Cardiac muscle cell (in vitro differentiated cells and primary cell): ENCODE measurements around the gene SYNJ2. TPM values are rescaled to one million over a fixed set of nuclear protein-coding genes. Genes with fewer than 3 reads are reported as not detected.

Experiments
- DNase-seq, 2 donors: peaks; one replicate each; pipeline versions ENCODE4 v3.0.0 to v3.0.0-alpha.2; 2010 to 2017; ENCODE audit warnings: low read depth in 1 of 2, low spot score in 1 of 2
- H3K27ac ChIP-seq: fragments of 200-600 bp; sonication (generic); 2 replicates; pipeline ENCODE4 v1.5.1; 2016
- H3K27me3 ChIP-seq: fragments of 200-600 bp; sonication (generic); 2 replicates; pipeline ENCODE4 v1.6.0; 2016; ENCODE audit warnings: control low read depth
- H3K36me3 ChIP-seq: fragments of 200-600 bp; sonication (generic); 2 replicates; pipeline ENCODE4 v1.5.1; 2016; ENCODE audit warnings: control low read depth
- H3K4me1 ChIP-seq: fragments of 200-600 bp; sonication (generic); 2 replicates; pipeline ENCODE4 v1.8.1; 2017; ENCODE audit warnings: low read depth, mild to moderate bottlenecking, mixed run types
- H3K4me3 ChIP-seq: fragments of 200-600 bp; sonication (generic); 2 replicates; pipeline ENCODE4 v1.5.1; 2016; ENCODE audit warnings: mild to moderate bottlenecking
- H3K9me3 ChIP-seq: fragments of 200-600 bp; sonication (generic); 2 replicates; pipeline ENCODE4 v1.5.1; 2017; ENCODE audit warnings: low read depth, mild to moderate bottlenecking, control low read depth
- polyA plus RNA-seq: library from polyadenylated mRNA; unstranded; fragments of >200 nt; fragmentation: Nextera tagmentation; extraction: Ambion mirVana; gene quantifications from 2 replicates; pipeline ENCODE4 v1.2.1, GENCODE V29; 2016
- total RNA-seq: library from RNA; depleted of rRNA; stranded (reverse); fragments of >200 nt; gene quantifications from 2 replicates; pipeline ENCODE4 v1.2.3, GENCODE V29; 2016
- TF ChIP-seq, protein P1 (sequence below): IDR thresholded peaks from 2 replicates; pipeline ENCODE4 v1.5.1; 2012; ENCODE audit warnings: low read depth, mild to moderate bottlenecking, low read length

SYNJ2 gene
- total and polyA plus RNA-seq, 2 experiments from 2014 or later = 2.1 to 2.9 TPM

DNA sequence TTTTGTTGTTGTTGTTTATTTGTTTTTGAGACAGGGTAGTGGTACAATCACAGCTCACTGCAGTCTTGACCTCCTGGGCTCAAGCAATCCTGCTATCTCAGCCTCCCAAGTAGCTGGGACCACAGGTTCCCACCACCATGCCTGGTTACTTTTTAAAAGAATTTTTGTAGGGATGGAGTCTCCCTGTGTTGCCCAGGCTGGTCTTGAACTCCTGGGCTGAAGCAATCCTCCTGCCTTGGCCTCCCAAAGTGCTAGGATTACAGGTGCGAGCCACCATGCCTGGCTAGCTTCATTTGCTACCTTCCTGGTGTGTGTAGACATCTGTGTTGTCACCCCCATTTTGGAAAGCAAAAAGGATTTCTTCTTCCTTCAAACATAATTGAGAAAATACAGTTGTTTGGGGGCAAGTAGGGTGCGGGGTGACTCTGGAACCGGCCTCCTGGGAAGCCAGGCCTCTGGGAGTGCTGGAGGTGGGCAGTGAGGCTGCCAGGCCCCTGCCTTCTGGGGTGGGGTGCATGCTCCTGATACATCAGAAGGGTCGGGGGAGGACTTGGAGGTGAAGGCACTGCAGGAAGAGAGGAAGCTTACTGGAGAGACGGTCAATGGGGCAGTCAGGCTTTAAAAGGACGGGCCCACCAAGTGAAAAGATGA lies 28.4 kb downstream of the SYNJ2 start:
- TF ChIP-seq, protein P1, sequence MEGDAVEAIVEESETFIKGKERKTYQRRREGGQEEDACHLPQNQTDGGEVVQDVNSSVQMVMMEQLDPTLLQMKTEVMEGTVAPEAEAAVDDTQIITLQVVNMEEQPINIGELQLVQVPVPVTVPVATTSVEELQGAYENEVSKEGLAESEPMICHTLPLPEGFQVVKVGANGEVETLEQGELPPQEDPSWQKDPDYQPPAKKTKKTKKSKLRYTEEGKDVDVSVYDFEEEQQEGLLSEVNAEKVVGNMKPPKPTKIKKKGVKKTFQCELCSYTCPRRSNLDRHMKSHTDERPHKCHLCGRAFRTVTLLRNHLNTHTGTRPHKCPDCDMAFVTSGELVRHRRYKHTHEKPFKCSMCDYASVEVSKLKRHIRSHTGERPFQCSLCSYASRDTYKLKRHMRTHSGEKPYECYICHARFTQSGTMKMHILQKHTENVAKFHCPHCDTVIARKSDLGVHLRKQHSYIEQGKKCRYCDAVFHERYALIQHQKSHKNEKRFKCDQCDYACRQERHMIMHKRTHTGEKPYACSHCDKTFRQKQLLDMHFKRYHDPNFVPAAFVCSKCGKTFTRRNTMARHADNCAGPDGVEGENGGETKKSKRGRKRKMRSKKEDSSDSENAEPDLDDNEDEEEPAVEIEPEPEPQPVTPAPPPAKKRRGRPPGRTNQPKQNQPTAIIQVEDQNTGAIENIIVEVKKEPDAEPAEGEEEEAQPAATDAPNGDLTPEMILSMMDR = no peak
- Histone ChIP-seq H3K4me3 (no peak overlapping the region), H3K36me3 (no peaks in the 10 kb centered on the region), H3K4me1 (no peaks in the 10 kb centered on the region), H3K9me3 (no peaks in the 10 kb centered on the region), H3K27ac (no peak overlapping the region), H3K27me3 (no peaks in the 10 kb centered on the region)
- DNase-seq = no peak

DNA sequence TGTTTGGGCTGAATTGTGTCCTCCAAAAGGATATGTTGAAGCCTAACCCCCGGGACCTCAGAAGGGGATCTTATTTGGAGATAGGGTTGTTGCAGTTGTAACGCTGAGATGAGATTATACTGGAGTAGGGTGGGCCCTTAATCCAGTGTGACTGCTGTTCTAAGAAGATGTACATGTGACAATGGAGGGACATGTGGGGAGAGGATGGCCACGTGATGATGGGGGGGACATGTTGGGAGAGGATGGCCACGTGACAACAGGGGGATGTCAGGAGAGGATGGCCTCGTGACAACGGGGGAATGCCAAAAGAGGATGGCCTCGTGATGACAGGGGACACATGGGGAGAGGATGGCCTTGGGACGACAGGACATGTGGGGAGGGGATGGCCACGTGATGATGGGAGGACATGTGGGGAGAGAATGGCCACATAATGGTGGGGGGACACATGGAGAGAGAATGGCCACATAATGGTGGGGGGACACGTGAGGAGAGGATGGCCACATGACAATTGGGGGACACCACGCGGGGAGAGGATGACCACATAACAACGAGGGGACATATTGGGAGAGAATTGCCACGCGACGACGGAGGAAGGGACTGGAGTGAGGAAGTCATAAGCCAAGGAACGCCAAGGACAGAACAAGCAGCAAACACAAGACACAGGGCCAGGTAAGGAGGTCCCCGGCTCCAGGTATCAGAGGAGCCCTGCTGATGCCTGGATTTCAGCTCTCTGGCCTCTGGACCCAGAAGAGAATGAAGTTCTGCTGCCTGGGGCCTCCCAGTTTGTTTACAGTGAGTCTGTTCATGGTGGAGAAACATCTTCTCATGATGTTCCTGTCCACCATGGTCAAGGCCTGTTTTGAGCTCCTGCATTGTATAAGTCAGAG lies 29.2 kb downstream of the SYNJ2 start:
- H3K4me1 ChIP-seq = no peaks in the 10 kb centered on the region
- no peak for DNase-seq
- no peak overlapping the region for H3K4me3 ChIP-seq
- no peak overlapping the region for H3K27ac ChIP-seq
- no peaks in the 10 kb centered on the region for H3K27me3 ChIP-seq
- no peaks in the 10 kb centered on the region for H3K9me3 ChIP-seq
- H3K36me3 ChIP-seq = no peaks in the 10 kb centered on the region
- TF ChIP-seq, protein P1 = no peak

DNA sequence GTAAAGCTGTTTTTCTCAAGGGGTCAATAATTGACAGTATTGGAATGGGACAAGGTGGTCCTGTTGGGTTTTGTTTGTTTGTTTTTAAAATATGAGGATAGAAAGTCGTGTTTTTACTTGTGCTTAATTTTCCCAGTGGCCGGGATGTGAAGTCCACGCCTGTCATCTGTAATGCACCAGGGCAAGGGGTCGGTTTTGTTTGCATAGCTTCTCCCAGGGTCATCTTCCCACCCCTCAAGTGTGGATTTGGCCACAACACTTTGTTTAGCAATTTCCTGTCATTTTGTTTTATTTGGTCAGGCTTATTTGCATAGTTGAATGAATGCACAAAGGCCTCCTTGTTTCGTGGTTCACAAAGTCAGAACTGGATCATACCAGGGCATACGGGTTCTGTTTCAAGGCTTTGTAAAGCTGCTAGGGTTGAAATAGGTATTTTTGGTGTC lies 29.8 kb downstream of the SYNJ2 start:
- H3K4me1 ChIP-seq = no peaks in the 10 kb centered on the region
- TF ChIP-seq, protein P1 = no peak
- H3K27ac ChIP-seq = no peak overlapping the region
- H3K36me3 ChIP-seq = no peaks in the 10 kb centered on the region
- H3K27me3 ChIP-seq = no peaks in the 10 kb centered on the region
- H3K4me3 ChIP-seq = no peak overlapping the region
- no peaks in the 10 kb centered on the region for H3K9me3 ChIP-seq
- DNase-seq = peak in 1 of 2 donors; percentile 68

DNA sequence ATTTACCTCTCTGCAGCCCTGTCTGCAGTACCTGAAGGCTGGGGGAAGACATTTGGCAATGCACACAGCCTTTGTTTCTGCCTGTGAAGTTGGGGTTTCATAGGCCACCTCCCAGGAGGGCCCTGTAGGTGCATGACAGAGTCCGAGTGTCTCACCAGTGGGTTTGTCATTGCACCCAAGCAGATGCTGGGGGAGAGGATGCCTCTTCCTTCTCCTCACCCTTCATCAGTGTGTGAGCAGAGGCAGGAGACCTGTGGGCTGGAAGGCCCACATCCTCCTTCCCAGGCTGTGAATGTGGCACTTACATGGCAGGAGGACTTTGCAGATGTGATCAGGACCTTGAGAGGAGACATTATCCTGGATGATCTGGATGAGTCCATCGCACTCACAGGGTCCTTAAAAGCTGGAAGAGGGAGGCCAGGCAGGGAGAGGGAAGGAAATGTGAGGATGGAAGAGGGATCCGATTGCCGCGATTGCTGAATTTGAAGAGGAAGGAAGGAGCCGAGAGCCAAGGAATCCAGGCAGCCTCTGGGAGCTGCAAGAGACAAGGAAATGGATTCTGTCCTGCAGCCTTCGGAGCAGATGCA lies 30.4 kb downstream of the SYNJ2 start:
- H3K27ac ChIP-seq = no peak overlapping the region
- DNase-seq = no peak
- TF ChIP-seq, protein P1 = no peak
- no peaks in the 10 kb centered on the region for H3K9me3 ChIP-seq
- H3K4me3 ChIP-seq = no peak overlapping the region
- H3K27me3 ChIP-seq = no peaks in the 10 kb centered on the region
- no peaks in the 10 kb centered on the region for H3K36me3 ChIP-seq
- H3K4me1 ChIP-seq = no peaks in the 10 kb centered on the region

DNA sequence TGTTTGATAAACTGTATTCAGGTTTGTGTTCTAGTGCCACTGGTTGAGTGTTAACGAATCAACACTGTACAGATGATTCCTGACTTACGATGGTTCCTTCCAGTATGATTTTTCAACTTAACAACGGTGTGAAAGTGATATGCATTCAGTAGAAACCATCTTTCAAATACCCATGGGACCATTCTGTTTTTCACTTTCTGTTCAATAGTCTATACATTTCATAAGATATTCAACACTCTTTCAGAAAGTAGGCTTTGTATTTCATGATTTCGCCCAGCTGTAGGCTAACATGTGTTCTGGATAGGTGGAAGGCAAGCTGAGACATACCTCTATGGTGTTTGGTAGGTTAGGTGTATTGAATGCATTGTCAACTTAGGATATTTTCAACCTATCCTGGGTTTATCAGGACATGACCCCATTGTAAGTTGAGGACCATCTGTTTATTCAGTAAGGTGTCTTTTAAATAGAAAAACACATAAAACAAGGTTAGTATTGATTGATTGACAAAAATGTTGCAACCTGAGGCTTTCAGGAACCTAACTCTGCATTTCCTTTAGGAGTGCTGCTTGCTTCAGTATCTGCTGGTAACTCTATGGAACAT lies 32.3 kb downstream of the SYNJ2 start:
- Histone ChIP-seq H3K27me3 (no peaks in the 10 kb centered on the region), H3K9me3 (no peaks in the 10 kb centered on the region), H3K4me3 (no peak overlapping the region), H3K36me3 (no peaks in the 10 kb centered on the region), H3K4me1 (no peaks in the 10 kb centered on the region), H3K27ac (no peak overlapping the region)
- TF ChIP-seq, protein P1 = no peak
- DNase-seq = no peak
